Calu3 (cell line): ENCODE measurements around the gene TMEM9B. TPM values are rescaled to one million over a fixed set of nuclear protein-coding genes. Genes with fewer than 3 reads are reported as not detected.

ENCODE experiments used
- BruUV-seq: library from RNA; stranded (reverse); fragments of 400-500 nt; replicated peaks from 2 replicates; lab custom pipeline; 2021; lab: Mats Ljungman, UMichigan
- CTCF ChIA-PET: fragments of 300-600 bp; sonication (Branson Sonifier 250); formaldehyde crosslinking; loops from one replicate; lab custom pipeline; 2022; ENCODE audit warnings: antibody characterized with exemption; lab: Charles Lee
- DNase-seq: peaks from one replicate; pipeline ENCODE4 v3.0.0; 2022
- H3K27ac Mint-ChIP-seq: one replicate; pipeline ENCODE4 v1.8.0; 2022; ENCODE audit warnings: mixed read lengths; ENCODE audit not compliant: unreplicated experiment
- H3K27me3 Mint-ChIP-seq: one replicate; pipeline ENCODE4 v1.8.0; 2022; ENCODE audit warnings: mixed read lengths; ENCODE audit not compliant: unreplicated experiment
- H3K36me3 Mint-ChIP-seq: one replicate; pipeline ENCODE4 v1.8.0; 2022; ENCODE audit warnings: mild to moderate bottlenecking, moderate library complexity, mixed read lengths; ENCODE audit not compliant: insufficient read depth, unreplicated experiment
- H3K4me1 Mint-ChIP-seq: one replicate; pipeline ENCODE4 v1.8.0; 2022; ENCODE audit warnings: mild to moderate bottlenecking, low read depth, mixed read lengths; ENCODE audit not compliant: unreplicated experiment
- H3K4me3 Mint-ChIP-seq: one replicate; pipeline ENCODE4 v1.8.0; 2022; ENCODE audit warnings: mild to moderate bottlenecking, low read depth, moderate library complexity, mixed read lengths; ENCODE audit not compliant: unreplicated experiment
- H3K9me3 Mint-ChIP-seq: one replicate; pipeline ENCODE4 v1.8.0; 2022; ENCODE audit warnings: low read depth, mixed read lengths; ENCODE audit not compliant: unreplicated experiment
- CTCF ChIP-seq: fragments of 200-600 bp; IDR thresholded peaks from one replicate; pipeline ENCODE4 v1.8.0; 2022; ENCODE audit warnings: antibody characterized with exemption; ENCODE audit not compliant: unreplicated experiment
- intact Hi-C: fragments of 100-400 bp; cut with micrococcal nuclease; formaldehyde crosslinking; loops from one replicate; pipeline ENCODE4 v1.10.0; 2022; ENCODE audit not compliant: unreplicated experiment
- total RNA-seq: library from RNA; stranded (reverse); gene quantifications from 2 replicates; pipeline ENCODE4 v1.2.3, GENCODE V29; 2022

Gene TMEM9B
- total RNA-seq, 1 experiment from 2014 or later = 31.5 TPM

GRCh38 chr11:8930456-8931175 is 33.6 kb downstream of the TMEM9B start:
- no peak overlapping the region for H3K27ac Mint-ChIP-seq
- H3K9me3 Mint-ChIP-seq = no peaks in the 10 kb centered on the region
- peaks cover 16% of the 10 kb centered on the region for H3K4me1 Mint-ChIP-seq
- CTCF ChIA-PET = interaction anchor here (0.5 kb wide), 1 partner anchor 567 kb away, joined by 4 read pairs; no protein-coding TSS in a partner anchor
- intact Hi-C loops = no loop called here
- H3K36me3 Mint-ChIP-seq = no peaks in the 10 kb centered on the region
- no peak overlapping the region for H3K4me3 Mint-ChIP-seq
- DNase-seq = no peak
- H3K27me3 Mint-ChIP-seq = peaks cover 18% of the 10 kb centered on the region
- TF ChIP-seq CTCF = no peak
- BruUV-seq = no TSS peak

GRCh38 chr11:8928981-8929615 is 35.1 kb downstream of the TMEM9B start:
- no peaks in the 10 kb centered on the region for H3K36me3 Mint-ChIP-seq
- H3K27ac Mint-ChIP-seq = no peak overlapping the region
- peaks cover under 1% of the 10 kb centered on the region for H3K4me1 Mint-ChIP-seq
- no peak for TF ChIP-seq CTCF
- no peak for DNase-seq
- H3K4me3 Mint-ChIP-seq = no peak overlapping the region
- CTCF ChIA-PET = no interaction called here
- intact Hi-C loops = no loop called here
- H3K9me3 Mint-ChIP-seq = no peaks in the 10 kb centered on the region
- H3K27me3 Mint-ChIP-seq = peaks cover 11% of the 10 kb centered on the region
- BruUV-seq = no TSS peak

GRCh38 chr11:8928205-8928604 is 36.0 kb downstream of the TMEM9B start:
- no peak for TF ChIP-seq CTCF
- Mint-ChIP-seq H3K27me3 (peaks cover 11% of the 10 kb centered on the region), H3K4me3 (no peak overlapping the region), H3K4me1 (no peaks in the 10 kb centered on the region), H3K9me3 (no peaks in the 10 kb centered on the region), H3K27ac (no peak overlapping the region), H3K36me3 (no peaks in the 10 kb centered on the region)
- CTCF ChIA-PET = no interaction called here
- no TSS peak for BruUV-seq
- no peak for DNase-seq
- intact Hi-C loops = no loop called here

- Mint-ChIP-seq H3K27me3 (peaks cover 11% of the 10 kb centered on the region), H3K4me3 (no peak overlapping the region), H3K27ac (no peak overlapping the region), H3K4me1 (no peaks in the 10 kb centered on the region), H3K36me3 (no peaks in the 10 kb centered on the region), H3K9me3 (no peaks in the 10 kb centered on the region)
- intact Hi-C loops = no loop called here
- no TSS peak for BruUV-seq
- DNase-seq = no peak
- CTCF ChIA-PET = interaction anchor here (1.2 kb wide), 1 partner anchor 33 kb away, joined by 3 read pairs; no protein-coding TSS in a partner anchor
- no peak for TF ChIP-seq CTCF
Measured at GRCh38 chr11:8927233-8927632, 37.0 kb downstream of the TMEM9B start.
